HG03558 (cell line): ENCODE data around the gene TSTD2.

Experiments
- ATAC-seq: cut with Tn5 transposase; IDR thresholded peaks from one replicate; pipeline ENCODE4 v1.9.1; 2021; ENCODE audit warnings: moderate number of reproducible peaks; ENCODE audit not compliant: unreplicated experiment; ENCODE audit errors: extremely low read depth

Gene TSTD2

GRCh38 chr9:97632985-97633858 lies at the start of gene TSTD2, which contains the start of gene NCBP1:
Gene TSTD2, minus strand, starts transcription at chr9:97633368. Its CDS starts 5,806 bp downstream, at chr9:97627562.
Gene NCBP1, plus strand, starts transcription at chr9:97633821. Its CDS starts 61 bp downstream, at chr9:97633882.
- ATAC-seq, result peak; percentile 81

DNA sequence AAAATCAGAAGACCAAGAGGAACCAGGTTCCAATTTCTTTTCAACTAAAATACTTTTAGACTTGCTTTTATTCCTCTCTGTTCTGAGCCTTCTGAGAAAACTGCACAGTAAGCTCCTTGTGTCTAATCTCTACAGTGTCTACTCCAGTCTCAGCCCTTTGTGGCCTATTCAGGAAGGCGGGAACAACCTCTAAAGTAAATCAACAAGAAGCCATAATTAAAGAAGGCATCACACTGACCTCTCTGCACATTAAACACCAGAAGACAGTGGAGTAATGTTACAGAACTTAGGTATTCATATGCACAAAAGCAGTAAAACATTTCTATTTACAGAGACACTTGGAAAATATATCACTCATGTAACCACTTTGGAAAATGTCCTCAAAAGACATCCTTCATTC lies 49.1 kb upstream of the TSTD2 start:
- ATAC-seq, result no peak

- ATAC-seq, result no peak
Measured at GRCh38 chr9:97675655-97676054, 42.5 kb upstream of the TSTD2 start.

GRCh38 chr9:97673922-97674321 lies 40.8 kb upstream of the TSTD2 start:
- ATAC-seq, result no peak

DNA sequence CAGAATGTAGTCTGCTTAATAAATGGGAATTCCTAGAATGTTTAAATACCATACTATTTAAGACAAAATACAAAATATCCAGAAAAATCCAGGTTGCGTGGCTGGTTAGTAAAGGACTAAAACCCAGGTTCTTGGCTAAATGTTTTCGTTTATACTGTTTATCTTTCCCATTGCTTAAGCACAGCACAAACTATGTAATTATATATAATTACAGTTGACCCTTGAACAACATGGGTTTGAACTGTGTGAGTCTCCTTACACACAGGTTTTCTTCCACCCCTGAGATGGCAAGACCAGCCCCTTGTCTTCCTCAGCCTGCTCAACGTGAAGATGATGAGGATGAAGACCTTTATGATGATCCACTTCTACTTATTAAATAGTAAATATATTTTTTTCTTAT lies 39.2 kb upstream of the TSTD2 start:
- no peak for ATAC-seq

DNA sequence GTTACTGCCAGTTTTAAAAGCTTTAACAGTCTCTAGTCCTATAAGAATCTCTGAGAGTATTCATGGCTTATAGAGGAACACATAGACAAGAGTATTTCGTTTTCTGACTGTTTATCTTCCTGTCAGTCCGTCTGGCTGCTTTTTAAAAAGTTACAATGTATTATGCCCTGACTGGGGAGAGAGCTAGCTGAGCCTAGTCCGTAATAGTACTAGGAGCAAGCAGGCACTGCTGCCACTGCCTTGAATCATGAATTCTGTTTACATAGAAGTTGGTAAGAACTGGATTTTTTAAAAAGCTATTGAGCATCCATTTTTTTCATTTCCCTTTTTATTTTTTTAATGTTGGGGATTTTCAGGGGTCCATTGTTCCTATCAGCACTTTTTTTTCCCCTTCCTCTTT lies 37.4 kb upstream of the TSTD2 start:
- ATAC-seq, result no peak

DNA sequence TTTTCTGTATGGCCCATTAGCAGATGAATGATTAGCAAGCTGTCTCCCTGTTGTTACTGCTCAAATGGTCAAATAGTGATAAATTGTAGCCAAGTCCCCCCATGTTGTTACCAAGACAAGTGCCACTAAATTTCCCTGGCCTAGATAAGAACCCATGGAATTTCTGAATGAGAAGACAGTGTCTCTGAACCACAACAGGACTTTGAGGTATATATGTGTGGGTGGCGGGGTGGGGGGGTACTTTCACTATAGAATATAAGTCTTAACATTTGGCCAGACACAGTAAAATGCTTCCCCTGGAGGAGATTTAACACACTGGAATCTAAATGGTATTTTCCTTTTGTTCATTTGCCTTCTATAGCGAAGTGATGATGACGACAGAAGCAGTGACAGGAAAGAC lies 35.3 kb upstream of the TSTD2 start:
- no peak for ATAC-seq

DNA sequence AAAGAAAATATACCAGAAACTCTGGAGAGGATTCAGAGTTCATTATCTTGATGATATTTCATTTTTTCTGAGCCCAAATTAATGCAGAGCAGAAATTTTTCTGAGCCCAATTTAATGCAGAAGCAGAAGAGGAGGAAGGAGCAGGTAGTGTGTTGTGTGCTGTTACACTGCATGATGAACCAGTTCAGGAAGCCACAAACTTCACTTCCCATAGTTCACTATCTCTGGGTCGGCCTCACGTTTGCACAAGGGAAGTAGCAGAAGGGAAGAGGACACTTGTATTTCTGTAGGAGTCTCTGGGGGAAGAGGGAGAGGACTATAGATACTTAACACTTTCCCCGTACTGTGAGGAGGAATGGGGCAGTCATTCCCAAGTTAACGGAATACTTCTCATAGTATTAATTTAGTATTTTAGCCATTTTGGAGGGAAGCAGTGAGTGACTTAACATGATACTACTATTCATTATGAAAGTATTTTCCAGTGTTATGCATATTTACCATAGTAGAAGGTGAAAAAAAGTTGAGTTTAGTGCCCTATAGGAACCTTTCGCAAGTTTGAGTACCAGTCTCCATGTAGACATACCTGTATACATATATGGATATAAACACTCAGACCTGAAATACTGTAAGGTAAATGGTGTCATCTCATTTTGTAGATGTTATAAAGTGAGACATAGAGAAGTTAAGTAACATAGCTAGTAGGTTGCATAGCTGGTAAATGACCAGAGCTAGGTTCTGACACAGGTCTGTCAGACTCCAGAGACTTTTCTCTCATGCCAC lies 33.9 kb upstream of the TSTD2 start:
- no peak for ATAC-seq

- ATAC-seq, result no peak
Measured at GRCh38 chr9:97665742-97666141, 32.6 kb upstream of the TSTD2 start.

- no peak for ATAC-seq
Measured at GRCh38 chr9:97660847-97661246, 27.7 kb upstream of the TSTD2 start.

GRCh38 chr9:97660340-97660739 lies 27.2 kb upstream of the TSTD2 start:
- no peak for ATAC-seq

DNA sequence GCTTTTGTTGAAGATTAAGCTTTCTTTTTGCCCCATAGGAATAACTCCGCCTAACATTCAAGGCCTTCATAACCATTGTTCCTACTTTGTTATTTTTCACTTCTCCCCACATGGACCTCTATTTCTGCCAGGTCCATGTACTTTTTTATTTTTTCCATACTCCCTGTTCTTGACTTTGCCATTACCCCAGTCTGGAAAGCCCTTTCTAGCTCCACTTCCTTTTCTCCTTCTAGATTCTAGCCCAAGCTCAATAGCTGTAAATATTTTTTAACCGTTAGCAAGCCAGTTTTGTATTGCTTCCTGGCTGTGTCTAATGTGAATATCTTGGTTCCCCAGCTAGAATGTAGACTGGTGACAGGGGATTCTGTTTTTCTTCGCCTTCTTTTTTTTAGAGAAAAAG lies 26.6 kb upstream of the TSTD2 start:
- no peak for ATAC-seq

DNA sequence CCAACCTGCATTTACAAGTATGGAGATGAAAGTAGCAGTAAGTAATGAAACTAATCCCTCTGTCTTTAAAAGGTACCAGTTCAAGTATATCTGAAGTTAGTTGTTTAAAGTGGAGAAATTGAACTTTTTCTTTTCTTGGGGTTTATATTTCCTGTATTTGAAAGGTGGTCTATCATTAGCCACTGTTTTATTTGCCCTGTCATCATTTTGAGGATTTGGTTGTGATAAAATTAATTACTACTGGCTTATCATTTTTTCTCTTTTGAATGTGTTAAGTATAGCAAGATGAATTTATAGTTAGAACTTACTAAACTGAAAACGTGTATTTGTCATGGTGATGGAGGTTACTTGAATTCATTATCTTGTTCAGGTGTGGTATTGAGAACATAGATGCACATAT lies 25.5 kb upstream of the TSTD2 start:
- ATAC-seq, result no peak

GRCh38 chr9:97651646-97652045 lies 18.5 kb upstream of the TSTD2 start:
- ATAC-seq, result no peak

DNA sequence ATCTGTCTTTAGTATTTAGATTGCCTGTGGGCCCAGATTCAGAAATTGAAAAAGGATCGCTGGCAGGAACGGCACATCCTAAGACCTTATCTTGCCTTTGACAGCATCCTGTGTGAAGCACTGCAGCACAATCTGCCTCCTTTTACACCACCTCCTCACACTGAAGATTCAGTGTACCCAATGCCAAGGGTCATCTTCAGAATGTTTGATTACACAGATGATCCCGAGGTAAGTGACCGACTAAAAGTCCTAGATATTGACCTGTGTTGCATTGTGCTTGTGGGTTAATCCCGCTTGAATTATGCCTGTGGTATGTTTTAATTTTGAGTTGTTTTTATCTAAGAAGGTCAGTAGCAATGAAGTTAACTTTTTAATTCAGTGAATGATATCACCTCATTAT lies 14.8 kb upstream of the TSTD2 start:
- no peak for ATAC-seq

- no peak for ATAC-seq
Measured at GRCh38 chr9:97645720-97646119, 12.6 kb upstream of the TSTD2 start.

DNA sequence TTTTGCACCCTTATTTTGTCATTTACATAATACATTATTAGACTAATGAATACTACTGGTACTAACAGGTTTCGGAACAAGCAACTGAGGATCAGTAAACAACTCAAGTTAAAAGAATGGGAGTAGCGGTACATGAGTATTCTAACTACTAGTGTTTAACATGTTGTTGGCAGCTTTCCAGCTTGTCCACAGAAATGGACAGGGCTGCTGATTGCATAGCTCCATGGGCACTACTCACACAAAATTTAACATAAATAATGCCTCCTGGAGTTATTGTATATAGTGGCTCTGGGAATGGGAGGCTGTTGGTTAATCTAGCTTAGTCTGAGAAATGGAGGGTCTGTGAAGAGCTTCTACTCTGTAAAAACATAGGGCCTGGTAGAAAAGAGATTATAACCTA lies 7.2 kb upstream of the TSTD2 start:
- no peak for ATAC-seq

- no peak for ATAC-seq
Measured at GRCh38 chr9:97638666-97639065, 5.5 kb upstream of the TSTD2 start.

- ATAC-seq, result no peak
Measured at GRCh38 chr9:97636903-97637302, 3.7 kb upstream of the TSTD2 start.

DNA sequence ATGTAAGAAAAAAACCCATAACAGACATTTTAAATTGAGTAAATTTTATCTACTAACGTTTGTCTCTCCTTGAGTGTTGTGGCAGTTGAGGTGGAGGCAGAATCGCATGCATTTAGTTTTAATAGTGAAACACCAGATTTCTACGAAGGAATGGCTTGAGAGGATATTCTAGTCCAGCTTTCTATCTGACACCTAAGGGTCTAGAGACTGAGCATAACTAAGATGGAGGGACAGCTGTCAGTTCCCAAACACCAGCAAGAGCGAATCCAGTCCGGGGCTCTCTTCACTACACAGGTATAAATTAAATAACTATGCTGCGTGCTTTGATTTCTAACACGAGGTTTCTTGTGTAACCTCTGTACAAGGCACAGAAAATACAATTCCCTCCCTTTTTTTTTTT lies 1.9 kb upstream of the TSTD2 start:
- no peak for ATAC-seq

DNA sequence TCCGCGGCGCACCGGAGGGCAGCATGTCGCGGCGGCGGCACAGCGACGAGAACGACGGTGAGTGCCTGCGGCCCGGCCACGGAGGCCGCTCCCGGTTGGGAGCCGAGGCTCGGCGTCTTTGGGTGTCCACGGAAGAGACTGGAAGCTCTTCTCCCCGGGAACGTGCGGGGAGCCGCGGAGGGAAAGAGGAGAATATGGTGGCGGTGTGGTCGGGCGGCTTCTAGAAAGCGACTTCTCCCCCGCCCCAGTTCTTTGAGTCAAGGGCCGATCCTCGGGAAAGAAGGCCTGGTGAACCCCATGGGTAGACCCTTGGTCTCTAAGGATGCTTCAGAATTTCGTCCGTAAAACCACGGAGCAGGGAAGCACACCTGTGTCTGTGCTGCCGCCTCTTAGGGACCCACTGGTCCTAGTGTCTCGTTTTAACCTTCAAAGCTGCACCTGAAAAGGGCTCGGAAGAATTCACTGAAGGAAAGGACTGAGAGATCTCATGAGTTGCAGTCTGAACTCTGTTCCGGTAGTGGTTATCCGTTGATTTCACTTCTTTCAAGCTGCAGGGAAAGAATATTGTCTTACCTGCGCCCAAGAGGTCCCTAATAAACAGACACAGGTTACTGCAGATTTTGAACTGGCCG lies 807 bp upstream of the TSTD2 start:
- ATAC-seq, result peak; percentile 4
